Left ventricle myocardium inferior (tissue), 1 donor: ENCODE measurements around the gene TTI1. TPM values are rescaled to one million over a fixed set of nuclear protein-coding genes. Genes with fewer than 3 reads are reported as not detected.

ENCODE experiments used
- DNase-seq: peaks from one replicate; pipeline ENCODE4 v3.0.0-alpha.2; 2020
- H3K27ac ChIP-seq: fragments of 200-600 bp; replicated peaks from 2 replicates; pipeline ENCODE4 v1.8.0; 2021
- H3K27me3 ChIP-seq: fragments of 200-600 bp; 2 replicates; pipeline ENCODE4 v1.8.0; 2021; ENCODE audit warnings: low read depth
- H3K36me3 ChIP-seq: fragments of 200-600 bp; 2 replicates; pipeline ENCODE4 v1.8.0; 2021
- H3K4me1 ChIP-seq: fragments of 200-600 bp; 2 replicates; pipeline ENCODE4 v1.8.0; 2021
- H3K4me3 ChIP-seq: fragments of 200-600 bp; 2 replicates; pipeline ENCODE4 v1.8.0; 2021; ENCODE audit warnings: mild to moderate bottlenecking, moderate library complexity
- H3K9me3 ChIP-seq: fragments of 200-600 bp; replicated peaks from 2 replicates; pipeline ENCODE4 v1.8.0; 2021
- CTCF ChIP-seq: fragments of 200-600 bp; IDR thresholded peaks from 2 replicates; pipeline ENCODE4 v1.8.0; 2021; ENCODE audit warnings: antibody characterized with exemption, mild to moderate bottlenecking, borderline replicate concordance
- intact Hi-C: fragments of 100-400 bp; cut with micrococcal nuclease; formaldehyde crosslinking; loops from one replicate; pipeline ENCODE4 v1.11.0; 2022
- total RNA-seq: library from RNA; stranded (reverse); fragmentation: NEBNext Ultra II Directional; extraction: Animal tissue kit (Norgen Biotek cat#: 25700); gene quantifications from one replicate; pipeline ENCODE4 v1.2.1, GENCODE V29; 2021
- donor health status: DM: no; HTN: yes; CAD: no; lungs with severe emphysema.

Gene TTI1
- total RNA-seq, 1 donor from 2014 or later, result 12.1 TPM

- H3K9me3 ChIP-seq, result no peaks in the 10 kb centered on the region
- peak overlapping the region; percentile 89 for H3K27ac ChIP-seq
- H3K36me3 ChIP-seq, result peaks cover 89% of the 10 kb centered on the region
- H3K4me1 ChIP-seq, result peaks cover 47% of the 10 kb centered on the region
- TF ChIP-seq CTCF, result no peak
- DNase-seq, result no peak
- no peaks in the 10 kb centered on the region for H3K27me3 ChIP-seq
- H3K4me3 ChIP-seq, result no peak overlapping the region
- intact Hi-C loops, result no loop called here
These were observed 34.6 kb upstream of the TTI1 start for GRCh38 chr20:38067717-38068365.

DNA sequence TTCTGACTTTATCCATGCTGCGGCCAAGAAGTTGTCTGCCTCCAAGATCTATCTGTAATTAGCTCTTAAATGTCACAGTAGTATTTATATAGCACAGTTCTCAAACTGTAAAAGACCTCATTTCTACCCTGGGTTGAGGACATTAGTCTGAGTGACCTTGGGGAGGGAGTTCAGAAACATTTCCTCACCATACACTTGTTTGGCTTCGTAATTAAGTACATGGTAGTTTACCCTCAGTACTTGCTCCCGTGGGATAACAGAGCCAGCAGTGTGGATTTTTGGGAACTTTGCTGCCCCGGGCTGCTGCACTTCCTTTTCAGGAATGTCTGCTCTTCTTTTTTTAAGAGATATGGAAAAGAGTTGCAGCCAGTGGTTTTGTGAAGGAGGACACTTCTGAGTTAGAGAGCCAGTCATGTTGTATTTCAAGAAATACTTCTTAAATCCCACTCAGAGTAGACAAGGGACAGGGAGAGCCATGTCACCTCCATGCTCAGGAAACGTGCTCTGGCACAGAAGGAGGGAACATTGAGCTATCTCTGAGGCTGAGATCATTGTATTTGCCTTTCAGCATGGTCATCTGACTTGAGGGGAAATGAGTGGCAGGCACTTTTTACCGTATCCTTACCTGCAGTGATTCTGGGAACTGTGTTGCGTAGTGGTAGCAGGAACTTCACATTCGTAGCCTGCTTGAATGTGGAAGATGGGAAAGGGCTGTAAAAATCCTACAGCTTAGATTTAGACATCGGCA lies 33.9 kb upstream of the TTI1 start:
- Histone ChIP-seq H3K36me3 (peaks cover 89% of the 10 kb centered on the region), H3K4me3 (no peak overlapping the region), H3K4me1 (peaks cover 40% of the 10 kb centered on the region), H3K27me3 (no peaks in the 10 kb centered on the region), H3K27ac (peak overlapping the region; percentile 89), H3K9me3 (no peaks in the 10 kb centered on the region)
- DNase-seq, result no peak
- intact Hi-C loops, result no loop called here
- no peak for TF ChIP-seq CTCF

DNA sequence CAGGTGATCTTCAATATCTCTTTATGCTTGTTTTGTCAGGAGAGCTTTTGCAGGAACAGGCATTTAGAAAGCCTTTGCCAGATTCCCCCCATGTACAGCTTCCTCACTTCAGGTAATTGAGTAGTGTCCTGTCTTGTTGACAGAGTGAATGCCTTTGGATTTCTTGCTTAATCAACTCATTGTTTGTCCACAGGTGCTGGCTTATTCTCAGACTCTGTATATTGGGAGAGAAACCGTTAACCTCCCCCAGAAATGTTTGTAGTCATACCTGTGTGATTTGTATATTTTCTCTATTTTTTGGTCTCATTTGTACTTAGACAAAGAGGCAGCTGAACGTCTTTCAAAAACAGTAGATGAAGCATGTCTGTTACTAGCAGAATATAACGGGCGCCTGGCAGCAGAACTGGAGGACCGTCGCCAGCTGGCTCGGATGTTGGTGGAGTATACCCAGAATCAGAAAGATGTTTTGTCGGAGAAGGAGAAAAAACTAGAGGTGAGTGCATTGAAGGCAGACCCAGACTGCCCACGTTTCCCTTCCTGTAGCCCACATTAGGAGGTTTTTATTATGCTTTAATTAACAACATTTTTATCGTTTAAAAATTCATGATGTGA lies 32.6 kb upstream of the TTI1 start:
- Histone ChIP-seq H3K4me3 (no peak overlapping the region), H3K4me1 (peaks cover 40% of the 10 kb centered on the region), H3K9me3 (no peaks in the 10 kb centered on the region), H3K27ac (peak overlapping the region; percentile 89), H3K36me3 (peaks cover 89% of the 10 kb centered on the region), H3K27me3 (no peaks in the 10 kb centered on the region)
- peak; percentile 60 for DNase-seq
- no peak for TF ChIP-seq CTCF
- intact Hi-C loops, result no loop called here

- DNase-seq, result no peak
- H3K27ac ChIP-seq, result no peak overlapping the region
- no peaks in the 10 kb centered on the region for H3K9me3 ChIP-seq
- H3K4me3 ChIP-seq, result no peak overlapping the region
- H3K27me3 ChIP-seq, result no peaks in the 10 kb centered on the region
- TF ChIP-seq CTCF, result no peak
- H3K4me1 ChIP-seq, result peaks cover 43% of the 10 kb centered on the region
- H3K36me3 ChIP-seq, result peaks cover 92% of the 10 kb centered on the region
- intact Hi-C loops, result no loop called here
These were observed 30.8 kb upstream of the TTI1 start for GRCh38 chr20:38063911-38064530.

DNA sequence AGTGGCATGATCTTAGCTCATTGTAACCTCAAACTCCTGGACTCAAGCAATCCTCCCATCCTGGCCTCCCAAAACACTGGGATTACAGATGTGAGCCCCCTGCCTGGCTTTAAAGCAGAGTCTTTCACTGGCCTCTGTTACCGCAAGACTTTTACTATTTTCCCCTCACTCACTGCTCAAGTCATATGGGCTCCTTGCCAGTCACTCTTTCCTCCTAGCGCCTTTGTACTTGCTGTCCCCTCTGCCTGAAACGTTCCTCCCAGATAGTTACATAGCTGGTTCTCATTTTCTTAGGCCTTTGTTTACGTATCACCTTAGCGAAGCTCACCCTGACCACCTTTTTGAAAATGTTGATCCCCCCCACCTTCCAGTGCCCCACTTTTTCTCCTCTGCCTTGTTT lies 29.6 kb upstream of the TTI1 start:
- Histone ChIP-seq H3K4me3 (no peak overlapping the region), H3K9me3 (no peaks in the 10 kb centered on the region), H3K36me3 (peaks cover 92% of the 10 kb centered on the region), H3K27me3 (no peaks in the 10 kb centered on the region), H3K4me1 (peaks cover 41% of the 10 kb centered on the region), H3K27ac (no peak overlapping the region)
- intact Hi-C loops, result no loop called here
- TF ChIP-seq CTCF, result no peak
- DNase-seq, result no peak
